Forelimb muscle (tissue), 1 donor: ENCODE results near the gene STARD3NL. TPM values are rescaled to one million over a fixed set of nuclear protein-coding genes. Genes with fewer than 3 reads are reported as not detected.
A peak's percentile ranks its signal among the peaks of the same experiment; 100 is the strongest.
"Not testable (repeated sequence)": the region's sequence is repeated elsewhere in the genome, so short reads cannot be mapped to it uniquely, and the experiment has no call there.

Source experiments
- DNase-seq: peaks from one replicate; pipeline ENCODE4 v3.0.0-alpha.2; 2013; ENCODE audit warnings: low read depth
- polyA plus RNA-seq: library from polyadenylated mRNA; unstranded; fragments of 120-200 nt; gene quantifications from one replicate; pipeline ENCODE4 v1.2.1, GENCODE V29; 2013; ENCODE audit not compliant: insufficient read length

STARD3NL gene, protein sequence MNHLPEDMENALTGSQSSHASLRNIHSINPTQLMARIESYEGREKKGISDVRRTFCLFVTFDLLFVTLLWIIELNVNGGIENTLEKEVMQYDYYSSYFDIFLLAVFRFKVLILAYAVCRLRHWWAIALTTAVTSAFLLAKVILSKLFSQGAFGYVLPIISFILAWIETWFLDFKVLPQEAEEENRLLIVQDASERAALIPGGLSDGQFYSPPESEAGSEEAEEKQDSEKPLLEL
- polyA plus RNA-seq: 29.9 TPM

GRCh38 chr7:38178004-38178694, at the start of gene STARD3NL:
Gene STARD3NL (plus strand): TSS chr7:38178245. CDS start chr7:38207505, 29,260 bp downstream.
- DNase-seq: peak; percentile 100

GRCh38 chr7:38129162-38129561, 48.9 kb upstream of the STARD3NL start:
- no peak for DNase-seq

- DNase-seq: no peak
Observed at GRCh38 chr7:38129579-38129978, 48.5 kb upstream of the STARD3NL start.

DNA sequence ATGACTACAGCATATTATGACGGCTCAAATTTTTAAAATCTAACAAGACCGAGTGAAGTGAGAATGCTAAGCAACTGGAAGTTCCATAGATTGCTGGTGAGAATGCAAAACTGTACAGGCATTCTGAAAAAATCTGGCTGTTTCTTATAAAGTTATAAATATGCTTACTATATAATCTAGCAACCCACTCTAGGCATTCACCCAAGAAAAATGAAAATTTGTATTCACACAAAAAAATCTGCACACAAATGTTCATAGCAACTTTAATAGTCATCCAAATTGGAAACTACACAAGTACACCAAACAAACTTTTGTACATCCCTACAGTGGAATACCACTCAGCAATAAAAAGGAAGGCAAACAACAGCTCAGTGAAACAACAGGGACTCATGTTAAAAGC, 39.9 kb upstream of the STARD3NL start:
- no peak for DNase-seq

DNA sequence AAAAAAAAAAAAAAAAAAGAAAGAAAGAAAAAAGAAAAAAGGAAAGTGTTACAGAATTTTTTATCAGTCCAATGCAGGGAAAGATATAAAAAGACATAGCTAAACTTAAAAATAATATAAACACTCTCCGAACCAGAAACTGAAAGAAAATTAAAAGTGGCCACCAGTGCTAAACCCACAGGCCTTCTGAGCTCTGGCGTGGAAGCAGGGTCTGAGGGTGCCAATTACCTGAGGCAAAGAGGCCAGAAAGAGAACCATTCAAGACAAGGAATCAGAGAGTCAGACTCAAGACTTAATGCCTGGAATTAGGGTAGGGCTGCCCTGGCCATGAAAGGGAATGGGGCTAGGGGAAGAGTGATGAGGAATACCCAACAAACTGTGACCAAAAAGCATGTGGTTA, 36.9 kb upstream of the STARD3NL start:
- DNase-seq: no peak

DNA sequence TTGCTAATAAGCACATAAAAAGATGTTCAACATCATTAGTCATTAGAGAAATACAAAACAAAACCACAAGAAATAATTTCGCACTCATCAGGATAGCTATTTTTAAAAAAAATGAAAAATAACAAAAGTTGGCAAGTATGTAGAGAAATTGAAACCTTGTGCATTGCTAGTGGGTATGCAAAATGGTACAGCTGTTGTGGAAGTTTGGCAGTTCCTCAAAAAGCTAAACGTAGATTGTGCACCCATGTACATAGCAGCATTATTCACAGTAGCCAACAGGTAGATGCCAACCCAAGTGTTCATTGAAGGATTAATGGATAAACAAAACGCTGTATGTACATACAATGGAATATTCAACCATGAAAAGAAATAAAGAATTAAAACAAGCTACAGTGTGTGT, 35.3 kb upstream of the STARD3NL start:
- no peak for DNase-seq

- no peak for DNase-seq
Observed at GRCh38 chr7:38147005-38147404, 31.0 kb upstream of the STARD3NL start.

- no peak for DNase-seq
Observed at GRCh38 chr7:38151556-38151955, 26.5 kb upstream of the STARD3NL start.

DNA sequence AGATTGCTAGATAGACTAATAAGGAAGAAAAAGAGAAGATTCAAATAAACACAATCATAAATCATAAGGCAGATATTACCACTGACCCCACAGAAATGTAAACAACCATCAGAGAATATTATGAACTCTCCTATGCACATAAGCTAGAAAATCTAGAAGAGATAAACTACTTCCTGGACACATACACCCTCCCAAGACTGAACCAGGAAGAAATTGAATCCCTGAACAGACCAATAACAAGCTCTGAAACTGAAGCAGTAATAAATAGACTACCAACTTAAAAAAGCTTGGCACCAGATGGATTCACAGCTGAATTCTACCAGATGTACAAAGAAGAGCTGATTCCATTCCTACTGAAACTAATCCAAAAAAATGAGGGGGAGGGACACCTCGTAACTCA, 24.5 kb upstream of the STARD3NL start:
- no peak for DNase-seq

DNA sequence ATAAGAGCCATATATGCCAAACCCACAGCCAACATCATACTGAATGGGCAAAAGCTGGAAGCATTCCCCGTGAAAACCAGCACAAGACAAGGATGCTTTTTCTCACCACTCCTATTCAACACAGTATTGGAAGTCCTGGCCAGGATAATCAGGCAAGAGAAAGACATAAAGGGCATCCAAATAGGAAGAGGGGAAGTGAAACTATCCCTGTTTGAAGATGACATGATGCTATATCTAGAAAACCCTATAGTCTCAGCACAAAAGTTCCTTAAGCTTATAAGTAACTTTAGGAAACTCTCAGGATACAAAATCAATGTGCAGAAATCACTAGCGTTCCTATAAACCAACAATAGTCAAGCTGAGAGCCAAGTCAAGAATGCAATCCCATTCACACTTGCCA, 23.8 kb upstream of the STARD3NL start:
- no peak for DNase-seq

DNA sequence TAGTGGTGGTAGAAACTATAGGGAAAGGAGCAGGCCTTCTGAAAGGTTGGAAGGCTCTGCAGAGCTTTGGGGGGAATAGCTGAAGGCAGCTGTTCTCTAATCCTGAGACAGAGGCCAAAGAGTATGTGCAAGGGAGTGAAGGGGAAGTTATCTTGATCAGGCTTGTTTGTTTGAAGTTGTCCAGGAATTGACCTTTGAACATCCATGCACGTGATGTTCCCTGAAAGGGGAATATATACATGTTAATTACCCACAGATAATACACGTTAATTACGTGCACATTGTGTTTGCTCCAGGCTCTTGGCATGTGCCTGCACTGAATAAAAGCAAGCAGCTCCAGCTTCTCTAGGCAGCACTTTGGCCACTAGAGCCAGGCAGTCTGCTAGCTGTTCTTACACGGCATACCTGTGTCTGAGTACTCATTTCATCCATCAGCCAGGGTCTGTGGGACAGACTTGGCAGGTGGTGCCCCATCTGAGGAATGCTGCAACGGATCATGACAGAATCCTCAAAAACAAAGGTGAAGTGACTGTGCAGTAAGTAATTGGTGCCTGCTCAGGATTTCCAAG, 18.0 kb upstream of the STARD3NL start:
- no peak for DNase-seq

GRCh38 chr7:38162036-38162435, 16.0 kb upstream of the STARD3NL start:
- no peak for DNase-seq

DNA sequence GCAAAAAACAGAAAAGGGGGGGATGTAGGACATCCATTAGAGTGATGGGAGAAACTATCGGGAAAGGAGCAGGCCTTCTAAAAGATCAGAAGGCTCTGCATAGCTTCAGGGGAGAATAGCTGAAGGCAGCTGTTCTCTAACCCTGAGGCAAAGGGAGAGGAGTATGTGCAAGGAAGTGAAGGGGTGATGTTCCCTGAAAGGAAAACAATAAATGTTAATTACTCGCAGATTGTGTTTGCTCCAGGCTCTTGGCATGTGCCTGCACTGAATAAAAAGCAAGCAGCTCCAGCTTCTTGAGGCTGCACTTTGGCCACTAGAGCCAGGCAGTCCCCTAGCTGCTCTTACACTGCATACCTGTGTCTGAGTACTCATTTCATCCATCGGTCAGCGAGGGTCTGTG, 14.4 kb upstream of the STARD3NL start:
- DNase-seq: no peak

- DNase-seq: no peak
Observed at GRCh38 chr7:38168890-38169570, 9.0 kb upstream of the STARD3NL start.

DNA sequence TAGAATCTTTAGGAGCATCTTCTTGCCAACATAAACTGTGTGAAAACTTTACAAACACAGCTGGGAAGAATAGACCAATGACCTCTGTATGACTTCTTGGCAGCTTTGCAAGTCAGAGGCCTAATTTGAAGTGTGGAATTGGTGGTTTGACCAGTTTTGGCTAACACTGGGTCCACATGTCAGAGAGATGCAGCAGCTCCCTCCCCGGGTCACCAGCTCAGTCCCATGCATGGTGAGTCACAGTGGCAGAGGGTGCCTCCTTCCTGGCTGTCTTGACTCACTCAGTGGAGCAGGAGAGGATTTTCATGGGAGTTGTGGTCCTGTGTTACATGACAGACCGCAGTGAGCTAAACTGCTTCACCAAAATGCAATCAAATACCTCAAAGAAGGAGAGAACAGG, 8.2 kb upstream of the STARD3NL start:
- DNase-seq: no peak

DNA sequence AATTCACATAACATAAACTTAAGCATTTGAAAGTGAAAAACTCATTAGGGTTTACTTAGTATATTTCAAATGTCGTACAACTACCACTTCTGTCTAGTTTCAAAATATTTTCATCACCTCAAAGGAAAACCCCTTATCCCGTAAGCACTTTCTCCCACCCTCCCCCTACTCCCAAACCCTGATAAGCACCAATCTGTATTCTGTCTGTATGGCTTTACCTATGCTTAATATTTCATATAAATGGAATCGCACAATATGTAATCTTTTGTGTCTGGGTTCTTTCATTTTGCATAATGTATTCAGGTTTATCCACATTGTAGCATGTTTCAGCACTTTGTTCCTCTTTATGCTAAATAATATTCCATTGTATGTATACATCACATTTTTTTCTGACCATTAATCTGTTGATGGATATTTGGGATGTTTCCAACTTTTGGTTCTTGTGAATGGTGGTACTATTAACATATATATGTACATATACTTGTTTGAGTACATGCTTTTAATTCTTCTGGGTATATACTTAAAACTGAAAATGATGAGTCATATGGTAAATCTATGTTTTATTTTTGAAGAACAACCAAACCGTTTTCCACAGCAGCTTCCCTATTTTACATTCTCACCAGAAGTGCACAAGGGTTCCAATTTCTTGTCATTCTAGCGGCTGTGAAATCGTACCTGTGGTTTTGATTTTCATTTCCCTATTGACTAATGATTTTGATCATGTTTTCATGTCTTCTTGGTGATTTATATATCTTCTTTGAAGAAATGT, 6.2 kb upstream of the STARD3NL start:
- no peak for DNase-seq

GRCh38 chr7:38175547-38175946, 2.5 kb upstream of the STARD3NL start:
- DNase-seq: not testable (repeated sequence)

DNA sequence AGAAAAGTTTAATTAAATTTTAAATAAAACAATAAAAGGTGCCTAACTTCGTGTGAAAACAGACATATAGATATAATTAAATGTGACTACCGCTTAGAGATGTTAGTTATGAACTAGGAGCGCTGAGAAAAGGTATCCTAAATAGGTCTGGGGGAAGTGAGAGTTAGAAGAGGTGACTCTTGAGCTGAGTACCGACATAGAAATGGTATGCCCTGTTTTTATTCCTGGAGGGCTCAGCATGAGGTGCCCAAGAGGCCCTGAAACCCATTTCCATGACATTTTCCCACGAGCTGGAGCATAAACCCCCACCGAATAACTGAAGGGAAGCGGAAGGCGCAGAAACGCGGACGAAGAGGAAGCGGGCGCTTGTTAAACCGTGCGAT, 433 bp upstream of the STARD3NL start:
- no peak for DNase-seq

- DNase-seq: no peak
Observed at GRCh38 chr7:38178695-38179344, 775 bp downstream of the STARD3NL start.

- DNase-seq: no peak
Observed at GRCh38 chr7:38179776-38180226, 1.8 kb downstream of the STARD3NL start.

DNA sequence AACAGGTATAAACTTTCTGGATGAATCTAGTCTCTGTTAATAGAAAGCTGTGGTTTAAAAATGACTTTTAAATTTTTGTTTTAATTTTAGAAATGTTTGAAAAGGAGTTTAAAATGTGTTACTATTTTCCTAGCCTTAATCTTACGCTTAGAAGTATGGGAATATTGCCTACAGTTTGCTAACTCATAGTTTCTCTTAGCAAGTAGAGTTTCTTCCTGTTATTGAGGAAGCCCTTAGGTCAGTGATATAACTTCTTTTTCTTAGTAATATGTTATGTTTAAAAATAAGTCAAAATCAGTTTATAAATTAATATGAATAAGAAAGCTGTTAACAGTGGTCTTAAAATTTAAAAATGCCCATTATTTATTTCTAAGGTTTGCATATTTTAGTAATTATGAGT, 3.1 kb downstream of the STARD3NL start:
- no peak for DNase-seq
